Epithelial cell of prostate (primary cell): ENCODE measurements around the gene PRAMEF15.
"Not testable (repeated sequence)": the region's sequence is repeated elsewhere in the genome, so short reads cannot be mapped to it uniquely, and the experiment has no call there.

Source experiments
- DNase-seq: peaks from one replicate; pipeline ENCODE4 v3.0.0-alpha.2; 2011; ENCODE audit warnings: low read depth, low spot score
- H3K27ac ChIP-seq: fragments of 450-650 bp; 2 replicates; pipeline ENCODE4 v1.5.1; 2017; ENCODE audit warnings: mild to moderate bottlenecking

Gene PRAMEF15

DNA sequence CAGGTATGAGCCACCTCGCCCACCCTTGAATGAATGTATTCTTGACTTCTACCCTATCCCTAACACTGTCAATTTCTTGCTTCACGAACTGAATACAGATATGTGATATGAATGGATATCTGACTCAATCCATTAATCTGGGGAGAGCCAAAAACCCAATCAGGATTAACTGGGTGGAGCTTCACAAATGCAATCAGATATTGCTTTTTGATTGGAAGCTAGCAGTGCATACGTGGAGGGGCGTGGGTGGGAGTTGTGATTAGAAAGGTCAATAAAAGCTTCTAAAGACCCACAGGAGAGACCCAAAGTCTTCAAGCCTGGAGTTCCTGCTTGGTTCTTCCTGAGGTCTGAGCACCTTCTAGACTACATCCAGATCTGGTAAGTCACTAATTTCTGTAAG, at the start of gene PRAMEF15:
TSS of gene PRAMEF15 (plus strand) at position 301 of the 400 bp plus-strand sequence. CDS start 2,827 bp downstream, outside the sequence.
- not testable (repeated sequence) for H3K27ac ChIP-seq, DNase-seq

DNA sequence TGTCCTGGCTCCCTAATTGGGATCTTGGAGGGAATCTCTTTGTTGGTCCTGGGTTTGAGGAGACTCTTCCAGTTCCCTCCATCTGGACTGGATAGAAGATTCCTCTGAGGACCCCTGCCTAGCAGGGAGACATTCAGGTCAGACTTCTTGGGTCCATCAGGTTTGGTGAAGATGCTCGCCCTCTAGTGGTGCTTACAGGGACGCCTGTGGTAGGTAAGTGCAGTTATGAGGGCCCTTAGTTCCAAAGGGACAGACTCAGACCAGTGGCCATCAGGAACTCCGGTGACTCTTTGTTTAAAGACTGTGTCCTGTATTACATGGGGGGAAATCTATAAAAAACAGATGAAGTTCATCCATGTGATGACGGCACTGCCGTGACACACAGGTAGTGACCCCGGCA, 38.4 kb upstream of the PRAMEF15 start:
- H3K27ac ChIP-seq, DNase-seq: not testable (repeated sequence)

DNA sequence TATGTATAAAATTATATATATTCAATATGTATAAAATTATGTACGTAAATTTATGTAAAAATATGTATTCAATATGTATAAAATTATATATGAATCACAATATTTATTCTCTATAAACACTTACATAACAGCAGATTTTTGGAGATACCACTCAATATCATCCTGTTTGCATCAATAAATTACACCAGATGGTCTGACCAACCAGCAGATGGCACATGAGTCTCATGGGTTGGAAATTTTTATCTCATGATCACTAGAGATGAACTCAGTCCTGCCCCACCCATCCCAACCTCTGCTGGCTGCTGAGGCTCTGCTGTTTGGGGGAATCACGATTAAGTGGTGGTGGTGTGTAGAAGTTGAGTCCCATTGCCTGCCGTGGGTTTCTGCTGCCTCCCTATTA, 35.8 kb upstream of the PRAMEF15 start:
- not testable (repeated sequence) for DNase-seq, H3K27ac ChIP-seq

DNA sequence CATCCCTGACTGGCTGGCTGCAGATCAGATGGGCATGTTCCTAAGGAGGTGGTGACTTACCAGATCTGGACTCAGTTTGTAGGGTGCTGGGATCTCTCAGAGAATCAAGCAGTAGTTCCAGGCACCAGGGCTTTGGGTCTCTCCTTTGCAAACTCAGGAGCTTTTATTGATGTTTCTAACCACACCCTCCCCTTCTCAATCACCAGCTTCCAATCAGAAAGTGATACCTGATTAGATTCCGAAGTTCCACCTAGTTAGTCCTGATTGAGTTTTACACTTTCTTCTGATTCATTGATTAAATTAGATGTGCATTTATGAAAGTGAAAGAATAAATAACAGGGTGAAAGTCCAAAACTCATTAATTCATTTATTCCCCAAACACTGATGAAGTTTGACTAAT, 30.3 kb upstream of the PRAMEF15 start, which contains the start of gene PRAMEF8:
TSS of gene PRAMEF8 (minus strand) at position 101 of the 400 bp plus-strand sequence. CDS start 1,046 bp downstream, outside the sequence.
- DNase-seq, H3K27ac ChIP-seq: not testable (repeated sequence)

DNA sequence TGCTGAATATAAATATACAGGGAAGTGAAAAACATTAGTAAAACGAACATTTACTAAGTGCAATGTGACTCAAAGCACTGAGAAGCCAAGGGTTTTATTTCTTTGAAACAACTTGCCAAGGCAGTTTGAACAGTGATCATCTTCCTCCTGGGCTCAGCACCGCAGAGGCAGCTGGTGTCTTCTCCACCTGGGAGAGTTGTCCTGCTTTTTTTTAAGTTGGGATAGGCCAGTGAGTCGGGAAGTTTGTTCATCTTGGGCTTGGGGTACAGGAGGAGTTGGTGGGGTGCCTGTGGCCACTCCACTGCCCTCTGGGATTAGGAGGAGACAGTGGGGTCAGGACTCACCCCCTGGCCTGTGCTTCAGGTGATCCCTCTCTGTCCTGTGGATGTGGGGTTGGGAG, 26.4 kb upstream of the PRAMEF15 start:
- not testable (repeated sequence) for DNase-seq, H3K27ac ChIP-seq

DNA sequence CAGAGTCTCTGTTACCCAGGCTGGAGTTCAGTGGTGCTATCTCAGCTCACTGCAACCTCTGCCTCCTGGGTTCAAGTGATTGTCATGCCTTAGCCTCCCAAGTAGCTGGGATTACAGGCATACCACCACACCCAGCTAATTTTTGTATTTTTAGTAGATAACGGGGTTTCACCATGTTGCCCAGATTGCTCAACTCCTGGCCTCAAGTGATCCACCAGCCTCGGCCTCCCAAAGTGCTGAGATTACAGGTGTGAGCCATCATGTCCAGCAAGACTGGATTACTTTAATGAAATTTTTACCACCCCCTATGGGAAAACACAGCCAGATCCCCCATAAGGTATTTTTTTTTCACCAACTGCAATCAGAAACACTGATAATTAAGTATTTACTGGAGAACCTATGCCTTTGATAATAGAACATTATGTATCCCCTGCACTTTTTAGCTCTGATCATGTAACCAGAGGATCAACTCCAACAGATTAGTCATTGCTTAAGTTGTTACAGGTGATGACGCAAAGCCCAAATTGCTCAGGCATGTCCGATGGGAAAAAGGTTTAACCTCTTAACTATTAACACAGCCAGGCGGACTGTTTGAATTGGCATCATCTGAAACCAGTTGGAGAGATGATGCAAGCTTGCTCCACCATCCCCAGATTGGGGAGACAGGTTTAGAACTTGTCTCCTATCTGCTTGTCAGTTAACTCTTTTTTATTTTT, 18.0 kb upstream of the PRAMEF15 start:
- not testable (repeated sequence) for H3K27ac ChIP-seq, DNase-seq

DNA sequence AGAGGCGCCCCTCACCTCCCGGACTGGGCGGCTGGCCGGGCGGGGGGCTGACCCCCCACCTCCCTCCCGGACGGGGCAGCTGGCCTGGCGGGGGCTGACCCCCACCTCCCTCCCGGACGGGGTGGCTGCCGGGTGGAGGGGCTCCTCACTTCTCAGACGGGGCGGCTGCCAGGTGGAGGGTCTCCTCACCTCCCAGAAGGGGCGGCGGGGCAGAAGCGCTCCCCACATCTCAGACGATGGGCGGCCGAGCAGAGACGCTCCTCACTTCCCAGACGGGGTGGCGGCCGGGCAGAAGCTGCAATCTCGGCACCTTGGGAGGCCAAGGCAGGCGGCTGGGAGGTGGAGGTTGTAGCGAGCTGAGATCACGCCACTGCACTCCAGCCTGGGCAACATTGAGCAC, 16.7 kb upstream of the PRAMEF15 start:
- DNase-seq, H3K27ac ChIP-seq: not testable (repeated sequence)

DNA sequence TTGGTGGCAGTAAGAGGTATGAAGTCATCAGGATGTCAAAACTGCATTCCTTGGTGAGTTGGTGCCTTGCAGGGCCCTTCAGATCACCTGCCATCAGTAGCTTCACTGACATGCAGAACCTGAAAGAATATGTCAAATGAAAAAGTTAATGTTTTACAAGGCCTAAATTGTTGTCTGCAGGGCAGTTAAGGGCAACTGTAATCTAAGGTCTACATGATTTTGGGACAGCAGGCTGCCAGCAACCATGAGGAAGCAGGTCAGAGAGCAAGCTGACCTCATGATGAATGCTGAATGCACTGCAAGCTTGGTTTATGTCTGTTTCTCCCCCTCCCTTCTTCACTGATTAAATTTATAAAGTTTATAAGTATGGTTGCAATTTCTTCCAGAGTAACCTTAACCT, 13.2 kb upstream of the PRAMEF15 start:
- not testable (repeated sequence) for DNase-seq, H3K27ac ChIP-seq

DNA sequence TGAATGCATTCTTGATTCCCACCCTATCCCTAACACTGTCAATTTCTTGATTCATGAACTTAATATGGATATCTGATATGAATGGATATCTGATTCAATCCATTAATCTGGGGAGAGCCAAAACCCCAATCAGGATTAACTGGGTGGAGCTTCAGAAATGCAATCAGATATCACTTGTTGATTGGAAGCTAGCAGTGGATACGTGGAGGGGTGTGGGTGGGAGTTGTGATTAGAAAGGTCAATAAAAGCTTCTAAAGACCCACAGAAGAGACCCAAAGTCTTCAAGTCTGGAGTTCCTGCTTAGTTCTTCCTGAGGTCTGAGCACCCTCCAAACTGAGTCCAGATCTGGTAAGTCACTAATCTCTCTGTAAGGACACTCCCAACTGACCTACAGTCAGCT, 12.1 kb upstream of the PRAMEF15 start, which contains the start of gene PRAMEF33:
TSS of gene PRAMEF33 (plus strand) at position 301 of the 400 bp plus-strand sequence. CDS start 2,416 bp downstream, outside the sequence.
- not testable (repeated sequence) for H3K27ac ChIP-seq, DNase-seq

DNA sequence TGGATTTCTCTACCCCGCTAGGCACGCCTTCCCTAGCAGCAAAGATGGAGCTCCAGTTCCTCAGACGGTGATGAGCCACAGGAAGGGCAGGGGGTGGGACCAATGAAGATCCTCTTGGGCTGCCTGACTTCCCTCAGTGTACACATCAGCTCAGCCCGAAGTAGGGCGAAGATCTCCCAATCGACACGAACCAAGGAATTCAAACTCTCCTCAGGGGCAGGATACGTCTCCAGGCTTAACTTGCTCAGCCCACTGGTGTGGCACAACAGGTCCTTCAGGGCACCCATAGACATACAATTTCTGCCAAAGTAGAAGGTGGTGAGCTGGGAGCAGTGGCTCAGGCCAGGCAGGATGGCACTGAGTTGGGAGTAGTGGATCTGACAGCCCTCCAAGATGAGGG, 27.1 kb downstream of the PRAMEF15 start:
- not testable (repeated sequence) for H3K27ac ChIP-seq, DNase-seq

DNA sequence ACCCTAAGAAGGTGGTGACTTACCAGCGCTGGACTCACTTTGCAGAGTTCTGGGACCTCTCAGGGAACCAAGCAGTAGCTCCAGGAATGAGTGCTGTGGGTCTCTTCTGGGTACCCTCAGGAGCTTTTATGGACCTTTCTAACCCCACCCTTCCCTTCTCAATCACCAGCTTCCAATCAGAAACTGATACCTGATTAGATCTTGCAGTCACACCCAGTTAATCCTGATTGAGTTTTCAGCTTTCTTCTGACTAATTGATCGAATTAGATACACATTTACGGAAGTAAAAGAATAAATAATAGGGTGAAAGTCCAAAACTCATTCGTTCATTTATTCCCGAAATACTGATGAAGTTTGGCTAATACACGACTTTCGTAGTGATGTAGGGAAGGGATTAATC, 31.7 kb downstream of the PRAMEF15 start, which contains the start of gene PRAMEF14:
TSS of gene PRAMEF14 (minus strand) at position 101 of the 400 bp plus-strand sequence. CDS start 1,820 bp downstream, outside the sequence.
- DNase-seq, H3K27ac ChIP-seq: not testable (repeated sequence)

DNA sequence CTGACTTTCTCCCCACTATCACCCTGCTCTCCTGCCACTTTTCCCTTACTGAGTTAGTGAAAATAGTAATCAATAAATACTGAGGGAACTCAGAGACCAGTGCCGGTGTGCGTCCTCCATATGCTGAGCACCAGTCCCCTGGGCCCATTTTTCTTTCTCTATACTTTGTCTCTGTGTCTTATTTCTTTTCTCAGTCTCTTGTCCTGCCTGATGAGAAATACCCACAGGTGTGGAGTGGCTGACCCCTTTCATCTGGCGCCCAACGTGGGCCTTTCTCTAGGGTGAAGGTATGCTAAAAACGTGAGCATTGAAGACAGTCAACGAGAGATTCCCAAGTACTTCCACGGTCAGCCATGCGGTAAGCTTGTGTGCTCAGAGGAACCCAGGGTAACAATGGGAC, 38.1 kb downstream of the PRAMEF15 start:
- not testable (repeated sequence) for H3K27ac ChIP-seq, DNase-seq

DNA sequence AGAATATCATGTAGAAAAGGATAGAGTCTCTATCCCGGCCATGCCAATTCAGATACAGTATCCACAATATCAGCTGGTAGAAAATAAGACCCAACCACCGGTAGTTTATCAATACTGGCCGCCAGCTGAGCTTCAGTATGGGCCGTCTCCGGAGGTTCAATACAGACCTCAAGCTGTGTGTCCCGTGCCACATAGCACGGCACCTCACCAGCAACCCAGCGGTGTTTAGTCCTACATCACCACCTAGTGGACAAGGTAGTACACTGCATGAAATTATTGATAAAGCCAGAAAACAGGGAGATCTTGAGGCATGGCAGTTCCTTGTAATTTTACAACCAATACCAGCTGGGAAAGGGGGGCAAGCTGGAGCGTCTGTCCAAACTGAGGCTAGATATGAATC, 39.1 kb downstream of the PRAMEF15 start:
- DNase-seq, H3K27ac ChIP-seq: not testable (repeated sequence)

DNA sequence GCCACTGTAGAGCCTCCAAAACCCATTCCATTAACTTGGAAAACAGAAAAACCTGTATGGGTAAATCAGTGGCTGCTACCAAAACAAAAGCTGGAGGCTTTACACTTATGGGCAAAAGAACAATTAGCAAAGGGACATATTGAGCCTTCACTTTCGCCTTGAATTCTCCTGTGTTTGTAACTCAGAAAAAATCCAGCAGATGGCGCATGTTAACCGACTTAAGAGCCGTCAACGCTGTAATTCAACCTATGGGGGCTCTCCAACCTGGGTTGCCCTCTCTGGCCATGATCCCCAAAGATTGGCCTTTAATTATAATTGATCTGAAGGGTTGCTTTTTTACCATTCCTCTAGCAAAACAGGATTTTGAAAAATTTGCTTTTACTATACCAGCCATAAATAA, 41.4 kb downstream of the PRAMEF15 start:
- not testable (repeated sequence) for H3K27ac ChIP-seq
- DNase-seq: peak; percentile 6

DNA sequence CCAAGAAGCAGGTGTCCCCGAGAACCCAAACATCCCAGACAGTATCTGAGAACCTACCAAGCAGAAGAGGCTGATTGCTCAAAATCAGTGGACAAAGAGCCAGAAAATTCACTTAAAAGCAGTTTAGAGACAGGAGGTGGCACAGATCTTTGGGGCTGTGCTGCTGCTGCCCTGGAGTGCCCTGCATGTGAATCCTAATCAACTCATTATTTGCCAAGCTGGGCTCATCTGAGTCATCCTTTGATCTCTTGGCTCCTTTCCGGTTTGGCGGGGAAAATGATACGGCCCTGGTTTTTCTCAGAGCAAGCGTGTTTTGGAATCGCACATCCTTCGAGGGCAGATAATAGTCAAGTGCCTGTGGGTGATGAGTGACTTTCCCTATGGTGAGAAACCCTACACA, 47.0 kb downstream of the PRAMEF15 start:
- DNase-seq, H3K27ac ChIP-seq: not testable (repeated sequence)

DNA sequence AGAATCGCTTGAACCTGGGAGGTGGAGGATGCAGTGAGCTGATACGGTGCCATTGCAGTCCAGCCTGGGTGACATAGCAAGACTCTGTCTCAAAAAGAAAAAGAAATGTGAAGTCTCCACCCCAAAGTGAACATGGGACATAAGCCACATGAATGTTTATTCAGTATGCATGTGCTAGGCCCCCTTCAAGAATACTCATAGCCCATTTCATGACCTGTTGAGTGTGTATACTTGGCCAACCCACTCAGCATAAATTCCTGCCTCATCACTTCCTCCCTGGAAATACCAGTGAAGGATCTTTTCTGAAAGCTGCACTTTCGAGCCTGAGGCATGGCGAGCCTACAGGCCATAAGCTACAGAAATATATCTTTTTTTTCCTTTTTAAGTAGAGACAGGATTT, 49.5 kb downstream of the PRAMEF15 start:
- not testable (repeated sequence) for H3K27ac ChIP-seq, DNase-seq

DNA sequence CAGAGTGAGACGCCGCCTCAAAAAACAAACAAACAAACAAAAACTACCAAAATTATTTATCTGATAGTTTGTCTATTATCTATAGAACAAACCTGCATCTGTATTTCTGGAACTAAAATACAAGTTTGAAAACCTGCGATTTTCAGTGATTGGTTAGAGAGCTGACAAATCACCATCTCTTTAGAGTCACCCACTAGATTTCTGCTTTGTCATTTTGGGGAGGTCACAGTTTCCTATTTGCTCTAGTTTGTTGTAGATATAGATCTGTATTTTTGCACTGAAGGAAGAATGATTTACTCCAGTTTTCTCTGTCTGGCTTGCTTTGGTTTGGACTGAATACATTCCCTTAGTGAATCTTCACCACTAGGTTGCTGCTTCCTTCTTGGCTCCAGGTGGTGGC, 51.2 kb downstream of the PRAMEF15 start:
- DNase-seq, H3K27ac ChIP-seq: not testable (repeated sequence)

DNA sequence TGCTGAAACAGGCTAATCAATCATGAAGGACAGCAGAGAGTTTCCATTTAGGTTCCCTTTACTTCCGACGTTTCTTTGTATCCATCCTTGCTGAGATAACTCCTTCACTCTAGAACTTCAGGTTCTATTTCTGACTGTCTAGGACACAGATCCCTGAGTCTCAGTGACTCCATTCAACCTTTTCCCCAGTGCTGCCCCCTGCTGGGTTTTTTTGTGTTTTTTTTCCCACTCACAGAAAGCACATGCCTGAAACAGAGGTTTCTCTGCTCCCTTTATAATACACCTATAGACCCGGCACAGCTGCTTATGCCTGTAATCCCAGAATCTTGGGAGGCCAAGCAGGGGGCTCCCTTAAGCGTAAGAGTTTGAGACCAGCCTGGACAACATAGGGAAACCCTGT, 53.2 kb downstream of the PRAMEF15 start:
- H3K27ac ChIP-seq, DNase-seq: not testable (repeated sequence)
